Sigmoid colon (tissue), 4 donors: ENCODE data around the gene RBFOX2.

Experiments used
- POLR2A ChIP-seq, 2 donors: fragments of 450-650 bp; IDR thresholded peaks; one replicate each; pipeline ENCODE4 v1.6.1; 2016; ENCODE audit warnings: antibody characterized with exemption in 2 of 2, mild to moderate bottlenecking in 2 of 2, moderate library complexity in 2 of 2
- POLR2AphosphoS5 ChIP-seq, 4 donors: sonication (generic); formaldehyde crosslinking; IDR thresholded peaks; one replicate each; pipeline ENCODE4 v1.6.1; 2017; ENCODE audit warnings: antibody characterized with exemption in 4 of 4
- TF ChIP-seq, protein P1 (sequence below), 4 experiments: fragments of 450-650 bp in 3 of 4; fragments of 200-600 bp in 1 of 4; IDR thresholded peaks; one replicate each; pipeline ENCODE4 v1.5.1; 2016 to 2019; ENCODE audit warnings: antibody characterized with exemption in 4 of 4, mild to moderate bottlenecking in 3 of 4, moderate library complexity in 2 of 4

DNA sequence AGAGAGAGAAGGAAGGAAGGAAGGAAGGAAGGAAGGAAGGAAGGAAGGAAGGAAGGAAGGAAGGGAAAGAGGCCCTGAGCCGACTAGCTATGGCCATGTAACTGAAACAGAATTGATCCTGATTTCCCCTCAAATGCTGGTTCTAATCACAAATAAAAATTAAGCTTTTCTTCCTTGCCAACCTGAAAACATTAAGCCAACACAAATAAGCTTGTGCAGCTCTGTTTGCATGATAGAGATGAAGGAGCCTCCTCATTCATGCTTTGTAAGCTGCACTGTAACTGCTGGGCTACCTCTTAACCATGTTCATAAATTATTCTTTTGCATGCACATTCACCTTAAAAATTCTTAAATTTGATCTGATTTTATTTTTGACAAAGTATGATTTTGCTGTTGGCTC is 338.6 kb downstream of the RBFOX2 start:
- TF ChIP-seq POLR2AphosphoS5 (IDR thresholded peaks at IDR 0.05) (no peak), POLR2A (IDR thresholded peaks at IDR 0.05) (no peak)
- TF ChIP-seq, protein P1, sequence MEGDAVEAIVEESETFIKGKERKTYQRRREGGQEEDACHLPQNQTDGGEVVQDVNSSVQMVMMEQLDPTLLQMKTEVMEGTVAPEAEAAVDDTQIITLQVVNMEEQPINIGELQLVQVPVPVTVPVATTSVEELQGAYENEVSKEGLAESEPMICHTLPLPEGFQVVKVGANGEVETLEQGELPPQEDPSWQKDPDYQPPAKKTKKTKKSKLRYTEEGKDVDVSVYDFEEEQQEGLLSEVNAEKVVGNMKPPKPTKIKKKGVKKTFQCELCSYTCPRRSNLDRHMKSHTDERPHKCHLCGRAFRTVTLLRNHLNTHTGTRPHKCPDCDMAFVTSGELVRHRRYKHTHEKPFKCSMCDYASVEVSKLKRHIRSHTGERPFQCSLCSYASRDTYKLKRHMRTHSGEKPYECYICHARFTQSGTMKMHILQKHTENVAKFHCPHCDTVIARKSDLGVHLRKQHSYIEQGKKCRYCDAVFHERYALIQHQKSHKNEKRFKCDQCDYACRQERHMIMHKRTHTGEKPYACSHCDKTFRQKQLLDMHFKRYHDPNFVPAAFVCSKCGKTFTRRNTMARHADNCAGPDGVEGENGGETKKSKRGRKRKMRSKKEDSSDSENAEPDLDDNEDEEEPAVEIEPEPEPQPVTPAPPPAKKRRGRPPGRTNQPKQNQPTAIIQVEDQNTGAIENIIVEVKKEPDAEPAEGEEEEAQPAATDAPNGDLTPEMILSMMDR (IDR thresholded peaks at IDR 0.05) = no peak
